ENCODE measurements around the gene RGL4. TPM values are rescaled to one million over a fixed set of nuclear protein-coding genes. Genes with fewer than 3 reads are reported as not detected.

Gene RGL4
- total and polyA plus RNA-seq, 9 donors = 0.20 to 0.31 TPM; not detected in 7

DNA sequence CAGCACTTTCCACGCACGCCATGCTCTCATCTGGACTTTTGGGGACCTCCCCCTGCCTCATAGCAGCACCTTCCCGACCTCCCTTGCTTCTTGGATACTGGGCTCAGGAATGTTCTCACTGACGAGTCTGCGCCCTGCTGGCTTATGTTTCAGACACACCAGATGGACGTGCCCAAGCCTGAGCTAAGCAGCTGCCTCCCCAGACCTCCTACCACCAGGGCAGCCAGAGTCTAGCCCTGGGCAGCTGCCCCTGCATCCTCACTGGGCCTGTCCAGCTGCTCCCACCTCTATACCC is 13.2 kb upstream of the RGL4 start:
- no peak overlapping the region for H3K27ac ChIP-seq
- TF ChIP-seq, protein P1, sequence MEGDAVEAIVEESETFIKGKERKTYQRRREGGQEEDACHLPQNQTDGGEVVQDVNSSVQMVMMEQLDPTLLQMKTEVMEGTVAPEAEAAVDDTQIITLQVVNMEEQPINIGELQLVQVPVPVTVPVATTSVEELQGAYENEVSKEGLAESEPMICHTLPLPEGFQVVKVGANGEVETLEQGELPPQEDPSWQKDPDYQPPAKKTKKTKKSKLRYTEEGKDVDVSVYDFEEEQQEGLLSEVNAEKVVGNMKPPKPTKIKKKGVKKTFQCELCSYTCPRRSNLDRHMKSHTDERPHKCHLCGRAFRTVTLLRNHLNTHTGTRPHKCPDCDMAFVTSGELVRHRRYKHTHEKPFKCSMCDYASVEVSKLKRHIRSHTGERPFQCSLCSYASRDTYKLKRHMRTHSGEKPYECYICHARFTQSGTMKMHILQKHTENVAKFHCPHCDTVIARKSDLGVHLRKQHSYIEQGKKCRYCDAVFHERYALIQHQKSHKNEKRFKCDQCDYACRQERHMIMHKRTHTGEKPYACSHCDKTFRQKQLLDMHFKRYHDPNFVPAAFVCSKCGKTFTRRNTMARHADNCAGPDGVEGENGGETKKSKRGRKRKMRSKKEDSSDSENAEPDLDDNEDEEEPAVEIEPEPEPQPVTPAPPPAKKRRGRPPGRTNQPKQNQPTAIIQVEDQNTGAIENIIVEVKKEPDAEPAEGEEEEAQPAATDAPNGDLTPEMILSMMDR (IDR thresholded peaks at IDR 0.05) = no peak
- TF ChIP-seq EP300 (IDR thresholded peaks at IDR 0.05) (no peak), POLR2A (IDR thresholded peaks at IDR 0.05) (no peak)
- no peaks in the 10 kb centered on the region for H3K27me3 ChIP-seq
- intact Hi-C loops (cut with DNase I) = no loop called here
- DNase-seq = peak in 2 of 5 donors; percentile 7 to 11
- no peak overlapping the region for H3K4me3 ChIP-seq
- H3K36me3 ChIP-seq = no peaks in the 10 kb centered on the region
- no peaks in the 10 kb centered on the region for H3K9me3 ChIP-seq
- no peaks in the 10 kb centered on the region for H3K4me1 ChIP-seq (ENCODE audit: insufficient read depth)
- WGBS, 3 donors = 75 to 77% (median 76%) methylated on average over 6 of the region's 6 CpGs

DNA sequence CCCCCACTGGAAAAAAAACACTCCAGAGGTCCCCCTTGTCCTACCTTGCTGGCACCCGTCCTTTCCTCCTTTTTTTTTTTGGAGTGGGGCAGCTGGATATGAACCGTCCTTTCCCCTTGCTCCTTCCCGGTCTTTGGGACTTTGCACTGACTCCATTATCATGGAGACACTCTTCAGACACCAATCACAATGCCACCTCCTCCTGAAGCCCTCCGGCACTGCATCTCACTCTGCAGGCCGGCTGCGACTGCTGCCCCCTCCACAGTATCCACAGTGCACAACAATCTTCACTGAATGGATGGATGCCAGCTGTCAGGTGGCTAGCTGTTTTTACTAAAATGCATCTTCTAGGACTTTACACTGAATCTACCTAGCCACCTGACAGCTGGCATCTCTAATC is 12.7 kb upstream of the RGL4 start:
- H3K27ac ChIP-seq = no peak overlapping the region
- H3K36me3 ChIP-seq = no peaks in the 10 kb centered on the region
- TF ChIP-seq EP300 (IDR thresholded peaks at IDR 0.05) (no peak), POLR2A (IDR thresholded peaks at IDR 0.05) (no peak)
- TF ChIP-seq, protein P1 (IDR thresholded peaks at IDR 0.05) = no peak
- DNase-seq = no peak
- no peaks in the 10 kb centered on the region for H3K9me3 ChIP-seq
- intact Hi-C loops (cut with DNase I) = no loop called here
- no peaks in the 10 kb centered on the region for H3K4me1 ChIP-seq (ENCODE audit: insufficient read depth)
- no peaks in the 10 kb centered on the region for H3K27me3 ChIP-seq
- no peak overlapping the region for H3K4me3 ChIP-seq
- 78 to 89% (median 86%) methylated on average over 6 of the region's 6 CpGs for WGBS, 3 donors

DNA sequence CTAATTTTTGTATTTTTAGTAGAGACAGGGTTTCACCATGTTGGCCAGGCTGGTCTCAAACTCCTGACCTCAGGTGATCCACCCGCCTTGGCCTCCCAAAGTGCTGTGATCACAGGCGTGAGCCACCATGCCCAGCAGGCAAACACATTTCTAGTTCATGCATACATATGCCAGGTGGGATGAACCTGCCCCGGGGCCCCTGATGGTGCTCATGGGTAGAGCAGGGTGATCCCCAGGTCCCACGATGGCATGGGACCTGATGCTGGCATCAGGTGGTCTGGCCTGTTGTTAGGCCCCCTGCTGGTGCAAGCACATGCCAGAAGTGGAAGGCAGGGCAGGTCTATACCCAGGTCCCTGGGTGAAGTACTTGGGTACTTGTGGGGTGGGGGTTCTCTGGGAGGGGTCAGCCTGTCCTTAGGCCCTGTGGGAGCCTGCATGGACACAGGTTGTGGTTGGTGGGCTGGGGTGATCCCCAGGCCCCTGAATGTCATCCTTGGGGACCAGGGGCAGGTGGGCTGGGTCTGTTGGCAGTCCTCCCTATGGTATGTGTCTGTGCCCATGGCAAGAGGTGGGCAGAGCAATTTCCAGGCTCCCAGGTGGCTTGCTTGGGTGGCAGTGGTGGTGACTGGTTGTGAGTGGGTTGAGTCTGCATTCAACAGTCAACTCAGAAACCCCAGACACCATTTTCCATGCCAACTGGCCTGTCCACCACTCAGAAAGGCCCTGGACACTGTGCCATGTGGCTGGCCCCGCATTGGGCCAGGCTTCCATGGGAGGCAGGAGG is 9.6 kb upstream of the RGL4 start:
- DNase-seq = peak in 1 of 5 donors; percentile 7
- Histone ChIP-seq H3K27me3 (no peaks in the 10 kb centered on the region), H3K4me1 (ENCODE audit: insufficient read depth) (no peaks in the 10 kb centered on the region), H3K36me3 (no peaks in the 10 kb centered on the region), H3K4me3 (no peak overlapping the region), H3K27ac (no peak overlapping the region), H3K9me3 (no peaks in the 10 kb centered on the region)
- WGBS, 3 donors = 95 to 98% (median 96%) methylated on average over 5 of the region's 5 CpGs
- intact Hi-C loops (cut with DNase I) = no loop called here
- TF ChIP-seq, protein P1 (IDR thresholded peaks at IDR 0.05) = no peak
- TF ChIP-seq POLR2A (IDR thresholded peaks at IDR 0.05) (no peak), EP300 (IDR thresholded peaks at IDR 0.05) (no peak)

DNA sequence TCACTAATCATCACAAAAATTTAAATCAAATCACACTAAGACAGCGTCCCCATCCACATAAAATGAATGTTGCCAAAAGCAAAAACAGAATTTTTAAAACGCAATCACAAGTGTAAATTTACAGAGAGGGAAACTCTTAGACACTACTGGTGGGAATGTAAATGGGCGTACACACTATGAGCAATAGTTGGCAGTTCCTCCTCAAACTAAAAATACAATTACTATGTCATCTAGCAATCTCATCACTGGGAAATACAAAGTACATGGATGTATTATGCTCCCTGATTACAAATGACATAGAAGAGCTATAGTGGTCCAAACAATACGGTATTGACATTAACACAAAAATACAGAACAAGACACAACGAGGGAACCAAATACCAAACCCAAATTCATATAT is 8.7 kb upstream of the RGL4 start:
- DNase-seq = no peak
- WGBS, 3 donors = 53 to 70% (median 55%) methylated on average over 5 of the region's 5 CpGs
- Histone ChIP-seq H3K4me1 (ENCODE audit: insufficient read depth) (no peaks in the 10 kb centered on the region), H3K9me3 (no peaks in the 10 kb centered on the region), H3K36me3 (no peaks in the 10 kb centered on the region), H3K27ac (no peak overlapping the region), H3K27me3 (no peaks in the 10 kb centered on the region), H3K4me3 (no peak overlapping the region)
- intact Hi-C loops (cut with DNase I) = no loop called here
- TF ChIP-seq EP300 (IDR thresholded peaks at IDR 0.05) (no peak), POLR2A (IDR thresholded peaks at IDR 0.05) (no peak)
- TF ChIP-seq, protein P1 (IDR thresholded peaks at IDR 0.05) = no peak

All from ovary (tissue), 9 donors.